HEK293 (cell line): ENCODE results near the gene DPH6.

Experiments
- ZBTB48 ChIP-seq: fragments of 450-650 bp; formaldehyde crosslinking; IDR thresholded peaks from 2 replicates; pipeline ENCODE4 v1.5.1; 2016; ENCODE audit warnings: missing biosample characterization, missing genetic modification characterization
- ZBTB8A ChIP-seq: fragments of 450-650 bp; formaldehyde crosslinking; IDR thresholded peaks from 2 replicates; pipeline ENCODE4 v1.5.1; 2016; ENCODE audit warnings: missing biosample characterization, missing genetic modification characterization
- ZNF266 ChIP-seq: fragments of 450-650 bp; formaldehyde crosslinking; IDR thresholded peaks from 2 replicates; pipeline ENCODE4 v1.5.1; 2016; ENCODE audit warnings: missing biosample characterization, missing genetic modification characterization, low read depth
- ZNF280D ChIP-seq: fragments of 450-650 bp; formaldehyde crosslinking; IDR thresholded peaks from 2 replicates; pipeline ENCODE4 v1.5.1; 2016; ENCODE audit warnings: missing biosample characterization, missing genetic modification characterization
- ZNF292 ChIP-seq: fragments of 450-650 bp; formaldehyde crosslinking; IDR thresholded peaks from 2 replicates; pipeline ENCODE4 v1.5.1; 2016; ENCODE audit warnings: low read depth, missing biosample characterization, missing genetic modification characterization, borderline replicate concordance
- ZNF362 ChIP-seq: fragments of 450-650 bp; formaldehyde crosslinking; IDR thresholded peaks from 2 replicates; pipeline ENCODE4 v1.5.1; 2016; ENCODE audit warnings: missing biosample characterization, missing genetic modification characterization
- ZNF580 ChIP-seq: fragments of 450-650 bp; formaldehyde crosslinking; IDR thresholded peaks from 2 replicates; pipeline ENCODE4 v1.5.1; 2016; ENCODE audit warnings: missing biosample characterization, missing genetic modification characterization
- TF ChIP-seq, protein P1 (sequence below): fragments of 450-650 bp; formaldehyde crosslinking; IDR thresholded peaks from 2 replicates; pipeline ENCODE4 v1.5.1; 2016; ENCODE audit warnings: missing biosample characterization, missing genetic modification characterization
- TF ChIP-seq, protein P2 (sequence below): fragments of 450-650 bp; formaldehyde crosslinking; IDR thresholded peaks from 2 replicates; pipeline ENCODE4 v1.5.1; 2016; ENCODE audit warnings: missing biosample characterization, missing genetic modification characterization
- TF ChIP-seq, protein P3 (sequence below): fragments of 450-650 bp; formaldehyde crosslinking; IDR thresholded peaks from 2 replicates; pipeline ENCODE4 v1.5.1; 2016; ENCODE audit warnings: missing biosample characterization, missing genetic modification characterization

- no peak for TF ChIP-seq ZNF292 (tag by site-specific recombination)
- TF ChIP-seq, protein P1, sequence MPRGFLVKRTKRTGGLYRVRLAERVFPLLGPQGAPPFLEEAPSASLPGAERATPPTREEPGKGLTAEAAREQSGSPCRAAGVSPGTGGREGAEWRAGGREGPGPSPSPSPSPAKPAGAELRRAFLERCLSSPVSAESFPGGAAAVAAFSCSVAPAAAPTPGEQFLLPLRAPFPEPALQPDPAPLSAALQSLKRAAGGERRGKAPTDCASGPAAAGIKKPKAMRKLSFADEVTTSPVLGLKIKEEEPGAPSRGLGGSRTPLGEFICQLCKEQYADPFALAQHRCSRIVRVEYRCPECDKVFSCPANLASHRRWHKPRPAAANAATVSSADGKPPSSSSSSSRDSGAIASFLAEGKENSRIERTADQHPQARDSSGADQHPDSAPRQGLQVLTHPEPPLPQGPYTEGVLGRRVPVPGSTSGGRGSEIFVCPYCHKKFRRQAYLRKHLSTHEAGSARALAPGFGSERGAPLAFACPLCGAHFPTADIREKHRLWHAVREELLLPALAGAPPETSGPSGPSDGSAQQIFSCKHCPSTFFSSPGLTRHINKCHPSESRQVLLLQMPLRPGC (tag by site-specific recombination): no peak
- TF ChIP-seq ZNF362 (tag by site-specific recombination): no peak
- no peak for TF ChIP-seq ZNF580 (tag by site-specific recombination)
- TF ChIP-seq, protein P2, sequence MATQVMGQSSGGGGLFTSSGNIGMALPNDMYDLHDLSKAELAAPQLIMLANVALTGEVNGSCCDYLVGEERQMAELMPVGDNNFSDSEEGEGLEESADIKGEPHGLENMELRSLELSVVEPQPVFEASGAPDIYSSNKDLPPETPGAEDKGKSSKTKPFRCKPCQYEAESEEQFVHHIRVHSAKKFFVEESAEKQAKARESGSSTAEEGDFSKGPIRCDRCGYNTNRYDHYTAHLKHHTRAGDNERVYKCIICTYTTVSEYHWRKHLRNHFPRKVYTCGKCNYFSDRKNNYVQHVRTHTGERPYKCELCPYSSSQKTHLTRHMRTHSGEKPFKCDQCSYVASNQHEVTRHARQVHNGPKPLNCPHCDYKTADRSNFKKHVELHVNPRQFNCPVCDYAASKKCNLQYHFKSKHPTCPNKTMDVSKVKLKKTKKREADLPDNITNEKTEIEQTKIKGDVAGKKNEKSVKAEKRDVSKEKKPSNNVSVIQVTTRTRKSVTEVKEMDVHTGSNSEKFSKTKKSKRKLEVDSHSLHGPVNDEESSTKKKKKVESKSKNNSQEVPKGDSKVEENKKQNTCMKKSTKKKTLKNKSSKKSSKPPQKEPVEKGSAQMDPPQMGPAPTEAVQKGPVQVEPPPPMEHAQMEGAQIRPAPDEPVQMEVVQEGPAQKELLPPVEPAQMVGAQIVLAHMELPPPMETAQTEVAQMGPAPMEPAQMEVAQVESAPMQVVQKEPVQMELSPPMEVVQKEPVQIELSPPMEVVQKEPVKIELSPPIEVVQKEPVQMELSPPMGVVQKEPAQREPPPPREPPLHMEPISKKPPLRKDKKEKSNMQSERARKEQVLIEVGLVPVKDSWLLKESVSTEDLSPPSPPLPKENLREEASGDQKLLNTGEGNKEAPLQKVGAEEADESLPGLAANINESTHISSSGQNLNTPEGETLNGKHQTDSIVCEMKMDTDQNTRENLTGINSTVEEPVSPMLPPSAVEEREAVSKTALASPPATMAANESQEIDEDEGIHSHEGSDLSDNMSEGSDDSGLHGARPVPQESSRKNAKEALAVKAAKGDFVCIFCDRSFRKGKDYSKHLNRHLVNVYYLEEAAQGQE (tag by site-specific recombination): no peak
- TF ChIP-seq, protein P3, sequence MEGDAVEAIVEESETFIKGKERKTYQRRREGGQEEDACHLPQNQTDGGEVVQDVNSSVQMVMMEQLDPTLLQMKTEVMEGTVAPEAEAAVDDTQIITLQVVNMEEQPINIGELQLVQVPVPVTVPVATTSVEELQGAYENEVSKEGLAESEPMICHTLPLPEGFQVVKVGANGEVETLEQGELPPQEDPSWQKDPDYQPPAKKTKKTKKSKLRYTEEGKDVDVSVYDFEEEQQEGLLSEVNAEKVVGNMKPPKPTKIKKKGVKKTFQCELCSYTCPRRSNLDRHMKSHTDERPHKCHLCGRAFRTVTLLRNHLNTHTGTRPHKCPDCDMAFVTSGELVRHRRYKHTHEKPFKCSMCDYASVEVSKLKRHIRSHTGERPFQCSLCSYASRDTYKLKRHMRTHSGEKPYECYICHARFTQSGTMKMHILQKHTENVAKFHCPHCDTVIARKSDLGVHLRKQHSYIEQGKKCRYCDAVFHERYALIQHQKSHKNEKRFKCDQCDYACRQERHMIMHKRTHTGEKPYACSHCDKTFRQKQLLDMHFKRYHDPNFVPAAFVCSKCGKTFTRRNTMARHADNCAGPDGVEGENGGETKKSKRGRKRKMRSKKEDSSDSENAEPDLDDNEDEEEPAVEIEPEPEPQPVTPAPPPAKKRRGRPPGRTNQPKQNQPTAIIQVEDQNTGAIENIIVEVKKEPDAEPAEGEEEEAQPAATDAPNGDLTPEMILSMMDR (tag by site-specific recombination): no peak
- TF ChIP-seq ZBTB48 (tag by site-specific recombination): no peak
- no peak for TF ChIP-seq ZNF280D (tag by site-specific recombination)
- TF ChIP-seq ZNF266 (tag by site-specific recombination): no peak
- no peak for TF ChIP-seq ZBTB8A
These were observed 49.7 kb upstream of the DPH6 start for GRCh38 chr15:35595656-35596055.
